Measurements from ENCODE around the gene FITM1. TPM values are rescaled to one million over a fixed set of nuclear protein-coding genes. Genes with fewer than 3 reads are reported as not detected.

FITM1 gene
- total and polyA plus RNA-seq, 2 donors (not counting 3 experiments of a cell fraction or from before 2014, with no cell fraction given), result 0.54 TPM; not detected in 1

GRCh38 chr14:24121210-24121609 is 9.2 kb upstream of the FITM1 start:
- BruUV-seq (replicated peaks), result no TSS peak
- H2AFZ ChIP-seq (ENCODE audit: low read depth, low read length), result no peak overlapping the region
- ChIA-PET POLR2A (no interaction called here), CTCF (no interaction called here)
- no peaks in the 10 kb centered on the region for H3K9me1 ChIP-seq (replicated peaks; ENCODE audit: control insufficient read depth, extremely low read depth, insufficient read depth, low read length)
- no peak overlapping the region for H3K27ac ChIP-seq (ENCODE audit: insufficient read depth, low read depth, low read length)
- DNase-seq (ENCODE audit: low read depth, low spot score) (no peak), FAIRE-seq (no peak)
- intact Hi-C loops (cut with micrococcal nuclease), result no loop called here
- H3K4me2 ChIP-seq (ENCODE audit: insufficient read depth, low read length), result no peak overlapping the region
- no peaks in the 10 kb centered on the region for H3K27me3 ChIP-seq (ENCODE audit: control insufficient read depth in 2 of 2, insufficient read depth in 2 of 2, low read length in 2 of 2)
- H3K79me2 ChIP-seq (ENCODE audit: control insufficient read depth, insufficient read depth, low read length), result no peaks in the 10 kb centered on the region
- peaks cover 11 to 38% of the 10 kb centered on the region in 2 experiments for H3K36me3 ChIP-seq (ENCODE audit: control insufficient read depth in 2 of 2, extremely low read depth in 1 of 2, insufficient read depth in 2 of 2, low read length in 2 of 2)
- no peak overlapping the region for H3K9ac ChIP-seq (replicated peaks; ENCODE audit: extremely low read depth, insufficient read depth, low read length)
- no peaks in the 10 kb centered on the region for H3K4me1 ChIP-seq (ENCODE audit: control insufficient read depth, extremely low read depth, insufficient read depth, low read length)
- H3K4me3 ChIP-seq (replicated peaks in 1 of 3; ENCODE audit: insufficient read depth in 1 of 3, low read depth in 1 of 3, low read length in 3 of 3), result no peak overlapping the region
- dilution Hi-C loops (cut with MboI; ENCODE audit: extremely low pct_ligation_motif_present, low sequenced_read_pairs), result no loop called here
- TF ChIP-seq CTCF (IDR thresholded peaks at IDR 0.05; ENCODE audit: extremely low read depth in 1 of 2, insufficient read depth in 1 of 2, low read depth in 1 of 2, low read length in 2 of 2), result no peak
- no peak for TF ChIP-seq MYC (IDR thresholded peaks at IDR 0.05; ENCODE audit: low read depth, low read length)
- TF ChIP-seq FOS (IDR thresholded peaks at IDR 0.05; ENCODE audit: borderline replicate concordance, insufficient read depth, low read length), result no peak
- TF ChIP-seq GATA2 (IDR thresholded peaks at IDR 0.05; ENCODE audit: insufficient read depth, insufficient read length, low read depth, low read length), result no peak
- H4K20me1 ChIP-seq (replicated peaks; ENCODE audit: control insufficient read depth, extremely low read depth, insufficient read depth, low read length), result no peaks in the 10 kb centered on the region
- no peaks in the 10 kb centered on the region for H3K9me3 ChIP-seq (replicated peaks; ENCODE audit: control insufficient read depth, insufficient read depth, low read length)

GRCh38 chr14:24122416-24122815 is 8.0 kb upstream of the FITM1 start:
- H3K9ac ChIP-seq (replicated peaks; ENCODE audit: extremely low read depth, insufficient read depth, low read length), result no peak overlapping the region
- DNase-seq (ENCODE audit: low read depth, low spot score) (no peak), FAIRE-seq (no peak)
- no peaks in the 10 kb centered on the region for H3K79me2 ChIP-seq (ENCODE audit: control insufficient read depth, insufficient read depth, low read length)
- no peak overlapping the region for H3K27ac ChIP-seq (ENCODE audit: insufficient read depth, low read depth, low read length)
- H2AFZ ChIP-seq (ENCODE audit: low read depth, low read length), result no peak overlapping the region
- ChIA-PET POLR2A (no interaction called here), CTCF (interaction anchor here (0.6 to 1.3 kb wide), 2 partner anchors 39 to 64 kb away, joined by 3 read pairs; partner anchors contain the start of gene IRF9)
- no peaks in the 10 kb centered on the region for H3K9me3 ChIP-seq (replicated peaks; ENCODE audit: control insufficient read depth, insufficient read depth, low read length)
- no peak overlapping the region for H3K4me3 ChIP-seq (replicated peaks in 1 of 3; ENCODE audit: insufficient read depth in 1 of 3, low read depth in 1 of 3, low read length in 3 of 3)
- H3K36me3 ChIP-seq (ENCODE audit: control insufficient read depth in 2 of 2, extremely low read depth in 1 of 2, insufficient read depth in 2 of 2, low read length in 2 of 2), result peaks cover 11 to 35% of the 10 kb centered on the region in 2 experiments
- H4K20me1 ChIP-seq (replicated peaks; ENCODE audit: control insufficient read depth, extremely low read depth, insufficient read depth, low read length), result no peaks in the 10 kb centered on the region
- no TSS peak for BruUV-seq (replicated peaks)
- H3K27me3 ChIP-seq (ENCODE audit: control insufficient read depth in 2 of 2, insufficient read depth in 2 of 2, low read length in 2 of 2), result no peaks in the 10 kb centered on the region
- intact Hi-C loops (cut with micrococcal nuclease), result no loop called here
- H3K9me1 ChIP-seq (replicated peaks; ENCODE audit: control insufficient read depth, extremely low read depth, insufficient read depth, low read length), result no peaks in the 10 kb centered on the region
- no peak overlapping the region for H3K4me2 ChIP-seq (ENCODE audit: insufficient read depth, low read length)
- H3K4me1 ChIP-seq (ENCODE audit: control insufficient read depth, extremely low read depth, insufficient read depth, low read length), result no peaks in the 10 kb centered on the region
- dilution Hi-C loops (cut with MboI; ENCODE audit: extremely low pct_ligation_motif_present, low sequenced_read_pairs), result no loop called here
- TF ChIP-seq FOS (IDR thresholded peaks at IDR 0.05; ENCODE audit: borderline replicate concordance, insufficient read depth, low read length) (no peak), POLR2A (IDR thresholded peaks at IDR 0.05; ENCODE audit: low read depth, low read length) (no peak), CTCF (IDR thresholded peaks at IDR 0.05; ENCODE audit: extremely low read depth in 1 of 2, insufficient read depth in 1 of 2, low read depth in 1 of 2, low read length in 2 of 2) (no peak)
